ENCODE data around the gene SLC35G1. TPM values are rescaled to one million over a fixed set of nuclear protein-coding genes. Genes with fewer than 3 reads are reported as not detected.

The SLC35G1 gene
- total RNA-seq, 2 experiments from 2014 or later, result 2.2 to 3.1 TPM

- Mint-ChIP-seq H3K4me1 (ENCODE audit: low read depth) (no peaks in the 10 kb centered on the region), H3K9me3 (ENCODE audit: insufficient read depth) (no peaks in the 10 kb centered on the region)
- CTCF ChIA-PET, result no interaction called here
Measured at GRCh38 chr10:93926613-93927012, 32.8 kb downstream of the SLC35G1 start.

GRCh38 chr10:93938140-93938539, 44.4 kb downstream of the SLC35G1 start:
- ChIA-PET POLR2A (no interaction called here), CTCF (no interaction called here)
- Mint-ChIP-seq H3K27me3 (ENCODE audit: low read depth) (no peaks in the 10 kb centered on the region), H3K4me3 (no peak overlapping the region), H3K9me3 (ENCODE audit: insufficient read depth) (no peaks in the 10 kb centered on the region), H3K27ac (no peak overlapping the region), H3K36me3 (ENCODE audit: low read depth) (no peaks in the 10 kb centered on the region), H3K4me1 (ENCODE audit: low read depth) (no peaks in the 10 kb centered on the region)
- ATAC-seq (no peak), DNase-seq (no peak)

More at GRCh38 chr10:93926613-93927012, 32.8 kb downstream of the SLC35G1 start:
- Mint-ChIP-seq H3K4me3 (no peak overlapping the region), H3K36me3 (ENCODE audit: low read depth) (no peaks in the 10 kb centered on the region), H3K27me3 (ENCODE audit: low read depth) (no peaks in the 10 kb centered on the region), H3K27ac (no peak overlapping the region)
- POLR2A ChIA-PET, result no interaction called here
- DNase-seq (no peak), ATAC-seq (no peak)

GRCh38 chr10:93940881-93941280, 47.1 kb downstream of the SLC35G1 start:
- H3K36me3 Mint-ChIP-seq (ENCODE audit: low read depth), result no peaks in the 10 kb centered on the region
- DNase-seq (no peak), ATAC-seq (no peak)
- H3K27me3 Mint-ChIP-seq (ENCODE audit: low read depth), result no peaks in the 10 kb centered on the region
- H3K27ac Mint-ChIP-seq, result no peak overlapping the region
- H3K4me1 Mint-ChIP-seq (ENCODE audit: low read depth), result no peaks in the 10 kb centered on the region
- ChIA-PET CTCF (no interaction called here), POLR2A (no interaction called here)
- H3K9me3 Mint-ChIP-seq (ENCODE audit: insufficient read depth), result no peaks in the 10 kb centered on the region
- H3K4me3 Mint-ChIP-seq, result no peak overlapping the region

GRCh38 chr10:93941606-93942005, 47.8 kb downstream of the SLC35G1 start:
- Mint-ChIP-seq H3K9me3 (ENCODE audit: insufficient read depth) (no peaks in the 10 kb centered on the region), H3K27me3 (ENCODE audit: low read depth) (no peaks in the 10 kb centered on the region), H3K27ac (no peak overlapping the region), H3K36me3 (ENCODE audit: low read depth) (no peaks in the 10 kb centered on the region), H3K4me3 (no peak overlapping the region), H3K4me1 (ENCODE audit: low read depth) (no peaks in the 10 kb centered on the region)
- ATAC-seq, result no peak
- ChIA-PET POLR2A (no interaction called here), CTCF (no interaction called here)
- DNase-seq, result no peak

- Mint-ChIP-seq H3K27ac (no peak overlapping the region), H3K27me3 (ENCODE audit: low read depth) (no peaks in the 10 kb centered on the region), H3K9me3 (ENCODE audit: insufficient read depth) (no peaks in the 10 kb centered on the region), H3K4me1 (ENCODE audit: low read depth) (no peaks in the 10 kb centered on the region), H3K36me3 (ENCODE audit: low read depth) (no peaks in the 10 kb centered on the region), H3K4me3 (no peak overlapping the region)
- DNase-seq, result no peak
- POLR2A ChIA-PET, result interaction anchor here (0.8 kb wide), 1 partner anchor 467 kb away, joined by 3 read pairs; no protein-coding TSS in a partner anchor
- ATAC-seq, result no peak
- CTCF ChIA-PET, result no interaction called here
Measured at GRCh38 chr10:93945819-93946218, 52.0 kb downstream of the SLC35G1 start.

- no peak overlapping the region for H3K4me3 Mint-ChIP-seq
- H3K27ac Mint-ChIP-seq, result no peak overlapping the region
- POLR2A ChIA-PET, result no interaction called here
- ATAC-seq, result no peak
- no peaks in the 10 kb centered on the region for H3K27me3 Mint-ChIP-seq (ENCODE audit: low read depth)
- H3K36me3 Mint-ChIP-seq (ENCODE audit: low read depth), result no peaks in the 10 kb centered on the region
- H3K4me1 Mint-ChIP-seq (ENCODE audit: low read depth), result no peaks in the 10 kb centered on the region
- CTCF ChIA-PET, result no interaction called here
- no peak for DNase-seq
- no peaks in the 10 kb centered on the region for H3K9me3 Mint-ChIP-seq (ENCODE audit: insufficient read depth)
Measured at GRCh38 chr10:93947055-93947454, 53.3 kb downstream of the SLC35G1 start.

GRCh38 chr10:93947524-93947923, 53.7 kb downstream of the SLC35G1 start:
- no peak overlapping the region for H3K27ac Mint-ChIP-seq
- H3K4me1 Mint-ChIP-seq (ENCODE audit: low read depth), result no peaks in the 10 kb centered on the region
- no peaks in the 10 kb centered on the region for H3K27me3 Mint-ChIP-seq (ENCODE audit: low read depth)
- DNase-seq (no peak), ATAC-seq (no peak)
- ChIA-PET POLR2A (no interaction called here), CTCF (no interaction called here)
- H3K36me3 Mint-ChIP-seq (ENCODE audit: low read depth), result no peaks in the 10 kb centered on the region
- no peaks in the 10 kb centered on the region for H3K9me3 Mint-ChIP-seq (ENCODE audit: insufficient read depth)
- H3K4me3 Mint-ChIP-seq, result no peak overlapping the region

GRCh38 chr10:93951905-93952304, 58.1 kb downstream of the SLC35G1 start:
- Mint-ChIP-seq H3K4me3 (no peak overlapping the region), H3K27ac (no peak overlapping the region), H3K27me3 (ENCODE audit: low read depth) (no peaks in the 10 kb centered on the region), H3K36me3 (ENCODE audit: low read depth) (no peaks in the 10 kb centered on the region), H3K4me1 (ENCODE audit: low read depth) (no peaks in the 10 kb centered on the region), H3K9me3 (ENCODE audit: insufficient read depth) (no peaks in the 10 kb centered on the region)
- ChIA-PET POLR2A (no interaction called here), CTCF (no interaction called here)
- no peak for ATAC-seq
- no peak for DNase-seq

Other genes starting within 250 kb of the SLC35G1 start
- gene FRA10AC1, start 191.4 kb upstream of the SLC35G1 start, total RNA-seq, result 1 to 10 TPM; 5.4 to 6.0 TPM
- not detected for gene LGI1, start 136.0 kb upstream of the SLC35G1 start, total RNA-seq
- not detected for gene PLCE1, start 100.0 kb downstream of the SLC35G1 start, total RNA-seq

All from activated CD8-positive, alpha-beta T cell treated with anti-CD3 and anti-CD28 coated beads, Interleukin-2, amount 10 ng/mL, durations not matched to agents 7 days and 5 days (primary cell).